Activated T-cell treated with anti-CD3 and anti-CD28 coated beads, Interleukin-2, amount 50 U/mL, for 24 hours (primary cell): ENCODE data around the gene CFAP107.
"Not testable (repeated sequence)": the region's sequence is repeated elsewhere in the genome, so short reads cannot be mapped to it uniquely, and the experiment has no call there.

Experiments used
- DNase-seq: peaks from one replicate; pipeline ENCODE4 v3.0.0-alpha.2; 2020
- H3K27ac Mint-ChIP-seq: 2 replicates; pipeline ENCODE4 v1.8.0; 2020; ENCODE audit warnings: mild to moderate bottlenecking, mixed read lengths
- H3K27me3 Mint-ChIP-seq: 2 replicates; pipeline ENCODE4 v1.8.0; 2020; ENCODE audit warnings: mixed read lengths
- H3K36me3 Mint-ChIP-seq: 2 replicates; pipeline ENCODE4 v1.8.0; 2020; ENCODE audit warnings: low read depth, mixed read lengths
- H3K4me1 Mint-ChIP-seq: 2 replicates; pipeline ENCODE4 v1.8.0; 2020; ENCODE audit warnings: low read depth, mixed read lengths
- H3K4me3 Mint-ChIP-seq: 2 replicates; pipeline ENCODE4 v1.8.0; 2020; ENCODE audit warnings: mild to moderate bottlenecking, moderate library complexity, mixed read lengths
- H3K9me3 Mint-ChIP-seq: 2 replicates; pipeline ENCODE4 v1.8.0; 2020; ENCODE audit warnings: mixed read lengths

The CFAP107 gene

DNA sequence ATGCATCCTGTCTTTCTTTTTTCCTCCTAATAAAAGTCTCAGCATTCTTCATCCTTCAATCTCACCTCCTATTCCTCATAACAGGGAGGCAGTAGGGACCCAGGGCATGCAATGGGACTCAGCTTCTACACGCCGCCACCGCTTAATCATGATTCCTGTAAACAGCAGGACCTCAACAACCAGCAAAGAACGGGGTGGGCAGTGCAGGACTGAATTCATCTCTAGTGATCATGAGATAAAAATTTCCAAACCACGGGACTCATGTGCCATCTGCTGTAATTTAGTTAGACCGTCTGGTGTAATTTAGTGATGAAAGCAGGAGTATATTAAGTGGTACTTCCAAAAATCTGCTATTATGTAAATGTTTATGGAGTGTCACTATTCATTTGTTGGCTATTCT, 32.9 kb downstream of the CFAP107 start:
- Mint-ChIP-seq H3K9me3 (peaks cover 5% of the 10 kb centered on the region), H3K4me3 (no peak overlapping the region), H3K4me1 (no peaks in the 10 kb centered on the region), H3K36me3 (no peaks in the 10 kb centered on the region), H3K27me3 (peaks cover 20% of the 10 kb centered on the region), H3K27ac (no peak overlapping the region)
- DNase-seq = no peak

DNA sequence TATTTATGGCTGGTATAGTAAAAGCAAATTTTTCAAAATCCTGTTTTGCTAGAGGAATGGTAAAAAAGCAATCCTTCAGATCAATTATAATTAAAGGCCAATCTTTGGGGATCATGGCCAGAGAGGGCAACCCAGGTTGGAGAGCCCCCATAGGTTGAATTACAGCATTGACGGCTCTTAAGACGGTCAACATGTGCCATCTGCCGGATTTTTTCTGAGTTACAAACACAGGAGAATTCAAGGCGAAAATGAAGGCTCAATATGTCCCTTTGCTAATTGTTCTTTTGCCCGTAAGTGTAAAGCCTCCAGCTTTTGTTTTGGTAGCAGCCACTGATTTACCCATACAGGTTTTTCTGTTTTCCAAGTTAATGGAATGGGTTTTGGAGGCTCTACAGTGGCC, 35.5 kb downstream of the CFAP107 start:
- peaks cover 15% of the 10 kb centered on the region for H3K27me3 Mint-ChIP-seq
- peaks cover 17% of the 10 kb centered on the region for H3K9me3 Mint-ChIP-seq
- not testable (repeated sequence) for H3K4me3 Mint-ChIP-seq, H3K4me1 Mint-ChIP-seq, DNase-seq, H3K36me3 Mint-ChIP-seq, H3K27ac Mint-ChIP-seq

DNA sequence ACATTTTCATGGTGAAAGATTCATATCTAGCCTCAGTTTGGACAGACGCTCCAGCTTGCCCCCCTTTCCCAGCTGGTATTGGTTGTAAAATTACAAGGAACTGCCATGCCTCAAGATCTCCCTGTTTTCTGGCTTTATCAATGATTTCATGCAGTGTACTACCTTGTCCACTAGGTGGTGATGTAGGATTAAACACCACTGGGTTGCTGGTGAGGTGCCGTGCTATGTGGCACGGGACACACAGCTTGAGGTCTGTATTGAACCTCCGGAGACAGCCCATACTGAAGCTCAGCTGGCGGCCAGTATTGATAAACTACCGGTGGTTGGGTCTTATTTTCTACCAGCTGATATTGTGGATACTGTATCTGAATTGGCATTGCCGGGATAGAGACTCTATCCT, 37.8 kb downstream of the CFAP107 start:
- H3K36me3 Mint-ChIP-seq, DNase-seq, H3K4me3 Mint-ChIP-seq, H3K27me3 Mint-ChIP-seq, H3K4me1 Mint-ChIP-seq, H3K27ac Mint-ChIP-seq: not testable (repeated sequence)
- peaks cover 17% of the 10 kb centered on the region for H3K9me3 Mint-ChIP-seq

DNA sequence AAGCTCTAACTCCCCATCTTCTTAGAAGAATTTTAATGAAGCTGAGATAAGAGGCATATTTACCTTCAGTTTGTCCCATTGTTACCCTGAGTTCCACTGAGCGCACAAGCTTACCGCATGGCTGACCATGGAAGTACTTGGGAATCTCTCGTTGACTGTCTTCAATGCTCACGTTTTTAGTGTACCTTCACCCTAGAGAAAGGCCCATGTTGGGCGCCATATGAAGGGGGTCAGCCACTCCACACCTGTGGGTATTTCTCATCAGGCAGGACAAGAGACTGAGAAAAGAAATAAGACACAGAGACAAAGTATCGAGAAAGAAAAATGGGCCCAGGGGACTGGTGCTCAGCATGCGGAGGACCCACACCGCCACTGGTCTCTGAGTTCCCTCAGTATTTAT, 38.7 kb downstream of the CFAP107 start:
- not testable (repeated sequence) for H3K36me3 Mint-ChIP-seq, DNase-seq, H3K27me3 Mint-ChIP-seq, H3K4me1 Mint-ChIP-seq, H3K4me3 Mint-ChIP-seq, H3K27ac Mint-ChIP-seq
- peaks cover 17% of the 10 kb centered on the region for H3K9me3 Mint-ChIP-seq

DNA sequence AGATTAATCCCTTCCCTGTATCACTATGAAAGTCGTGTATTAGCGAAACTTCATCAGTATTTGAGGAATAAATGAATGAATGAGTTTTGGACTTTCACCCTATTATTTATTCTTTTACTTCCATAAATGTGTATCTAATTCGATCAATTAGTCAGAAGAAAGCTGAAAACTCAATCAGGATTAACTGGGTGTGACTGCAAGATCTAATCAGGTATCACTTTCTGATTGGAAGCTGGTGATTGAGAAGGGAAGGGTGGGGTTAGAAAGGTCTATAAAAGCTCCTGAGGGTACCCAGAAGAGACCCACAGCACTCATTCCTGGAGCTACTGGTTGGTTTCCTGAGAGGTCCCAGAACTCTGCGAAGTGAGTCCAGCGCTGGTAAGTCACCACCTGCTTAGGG, 45.1 kb downstream of the CFAP107 start, which contains the start of gene PRAMEF1:
Gene PRAMEF1, plus strand, starts transcription at position 301 of the 400 bp plus-strand sequence. CDS start 1,831 bp downstream, outside the sequence.
- H3K27me3 Mint-ChIP-seq, H3K9me3 Mint-ChIP-seq, H3K4me1 Mint-ChIP-seq, H3K36me3 Mint-ChIP-seq, DNase-seq, H3K27ac Mint-ChIP-seq, H3K4me3 Mint-ChIP-seq: not testable (repeated sequence)

DNA sequence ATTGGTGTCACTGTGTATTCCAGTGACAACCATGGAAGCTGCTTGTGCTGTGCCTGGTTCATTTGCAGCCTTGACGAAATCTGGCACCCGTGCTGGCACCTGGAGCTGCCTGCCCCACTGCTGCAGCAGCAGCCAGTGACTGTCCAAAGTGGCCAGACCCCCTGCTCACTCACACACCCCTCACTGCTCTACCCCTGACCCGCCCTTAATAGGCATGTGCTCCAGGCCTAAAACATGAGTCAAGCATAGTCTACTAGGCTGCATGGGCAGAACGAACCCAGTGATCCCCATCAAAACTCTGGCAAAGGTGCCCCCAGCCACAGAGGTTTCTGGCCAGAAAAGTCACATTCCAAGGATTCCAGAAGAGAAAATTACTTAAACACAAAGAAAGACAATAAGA, 52.9 kb downstream of the CFAP107 start:
- no peaks in the 10 kb centered on the region for H3K4me1 Mint-ChIP-seq
- no peak for DNase-seq
- no peak overlapping the region for H3K4me3 Mint-ChIP-seq
- no peaks in the 10 kb centered on the region for H3K9me3 Mint-ChIP-seq
- no peaks in the 10 kb centered on the region for H3K36me3 Mint-ChIP-seq
- H3K27ac Mint-ChIP-seq = no peak overlapping the region
- H3K27me3 Mint-ChIP-seq = peaks cover 14% of the 10 kb centered on the region

DNA sequence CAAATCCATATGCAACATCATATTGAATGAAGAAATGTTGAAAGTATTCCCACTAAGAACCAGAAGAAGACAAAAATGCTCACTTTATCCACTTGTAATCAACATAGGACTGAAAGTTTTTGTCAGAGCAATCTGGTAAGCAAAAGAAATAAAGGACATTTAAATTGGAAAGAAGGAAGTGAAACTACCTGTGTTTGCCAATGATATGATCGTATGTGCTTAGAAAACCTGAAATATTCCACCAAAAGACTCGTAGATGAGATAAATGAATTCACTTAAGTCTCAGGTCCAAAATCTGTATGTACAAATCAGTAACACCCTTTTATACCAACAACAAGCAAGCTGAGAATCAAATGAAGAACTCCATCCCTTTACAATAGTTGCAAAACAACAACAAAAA, 53.7 kb downstream of the CFAP107 start:
- Mint-ChIP-seq H3K27ac (no peak overlapping the region), H3K4me1 (no peaks in the 10 kb centered on the region), H3K9me3 (peaks cover under 1% of the 10 kb centered on the region), H3K27me3 (peaks cover 19% of the 10 kb centered on the region), H3K4me3 (no peak overlapping the region), H3K36me3 (no peaks in the 10 kb centered on the region)
- DNase-seq = no peak

DNA sequence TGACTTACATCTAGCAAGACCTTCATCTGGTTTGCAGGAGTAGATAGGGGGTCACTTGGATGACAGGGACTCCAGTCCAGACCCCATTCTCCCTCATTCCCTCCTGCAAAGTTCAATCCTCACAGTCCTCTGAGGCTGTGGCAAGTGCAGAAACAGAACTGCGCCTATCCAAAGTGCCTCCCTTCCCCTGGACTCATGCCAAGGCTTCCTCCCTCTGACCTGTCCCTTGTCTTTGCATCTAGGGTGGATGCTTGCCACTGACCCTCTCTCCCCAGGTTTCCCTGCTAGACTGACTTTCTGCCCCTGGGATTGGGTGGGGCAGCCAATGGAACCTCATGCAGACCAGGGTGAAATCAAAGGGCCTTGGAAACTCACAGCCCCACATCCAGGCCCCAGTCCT, 63.9 kb downstream of the CFAP107 start:
- no peak overlapping the region for H3K4me3 Mint-ChIP-seq
- H3K36me3 Mint-ChIP-seq = no peaks in the 10 kb centered on the region
- H3K27me3 Mint-ChIP-seq = peaks cover 34% of the 10 kb centered on the region
- no peaks in the 10 kb centered on the region for H3K4me1 Mint-ChIP-seq
- H3K9me3 Mint-ChIP-seq = peaks cover 4% of the 10 kb centered on the region
- H3K27ac Mint-ChIP-seq = no peak overlapping the region
- no peak for DNase-seq

DNA sequence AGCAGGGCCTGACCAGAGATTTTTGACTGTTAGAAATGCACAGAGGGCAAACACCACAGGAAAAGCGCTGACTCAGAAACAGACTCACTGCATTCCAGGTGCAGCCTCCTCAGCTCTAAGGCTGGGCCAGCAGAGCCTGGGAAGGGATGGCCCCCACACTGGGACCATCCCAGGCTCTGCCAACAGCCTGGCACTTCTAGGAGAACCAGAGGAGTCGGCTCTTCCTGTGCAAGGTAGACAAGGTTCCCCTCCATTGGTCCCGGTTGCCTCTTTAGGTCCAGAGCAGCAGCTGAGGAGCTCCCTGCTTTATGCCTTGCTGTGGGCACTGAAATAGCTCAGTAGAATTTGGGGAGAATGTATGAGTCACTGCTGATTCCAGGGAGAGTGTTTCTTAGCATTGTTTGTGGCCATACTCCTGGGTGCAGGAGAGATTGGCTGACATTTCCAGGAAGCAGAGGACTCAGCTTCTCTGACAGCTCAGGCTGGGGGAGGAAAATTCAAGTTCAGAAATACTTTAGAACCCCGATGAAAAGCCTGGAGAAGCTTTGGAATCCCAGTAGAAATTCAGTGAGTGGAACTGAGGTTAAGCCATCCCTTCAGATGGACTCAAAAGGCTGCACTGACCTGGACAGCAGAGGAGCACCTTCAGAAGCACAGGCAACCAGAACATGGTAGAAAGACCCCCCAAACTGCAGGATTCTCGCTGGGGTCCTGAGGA, 64.8 kb downstream of the CFAP107 start:
- no peak overlapping the region for H3K27ac Mint-ChIP-seq
- no peak overlapping the region for H3K4me3 Mint-ChIP-seq
- H3K36me3 Mint-ChIP-seq = no peaks in the 10 kb centered on the region
- no peaks in the 10 kb centered on the region for H3K9me3 Mint-ChIP-seq
- H3K27me3 Mint-ChIP-seq = peaks cover 28% of the 10 kb centered on the region
- DNase-seq = no peak
- H3K4me1 Mint-ChIP-seq = no peaks in the 10 kb centered on the region

DNA sequence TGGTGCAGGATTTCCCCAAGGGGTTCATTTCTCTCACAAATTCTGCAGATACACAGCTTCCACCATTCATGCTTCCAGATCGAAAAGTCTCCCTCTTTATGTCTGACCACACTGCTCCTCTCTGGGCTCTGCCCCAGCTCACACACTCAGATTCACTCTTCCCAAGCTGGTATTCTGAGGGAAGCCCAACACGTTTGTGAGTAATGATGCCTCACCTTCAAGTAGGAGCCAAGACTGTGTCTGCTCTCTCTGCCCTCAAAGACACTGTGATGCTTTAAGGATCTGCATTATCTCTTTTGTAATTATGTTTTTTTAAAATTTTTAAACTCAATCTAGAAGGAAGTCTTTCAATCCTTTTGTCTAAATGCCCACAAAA, 65.4 kb downstream of the CFAP107 start:
- Mint-ChIP-seq H3K27me3 (peaks cover 27% of the 10 kb centered on the region), H3K4me3 (no peak overlapping the region), H3K27ac (no peak overlapping the region), H3K36me3 (no peaks in the 10 kb centered on the region), H3K9me3 (no peaks in the 10 kb centered on the region), H3K4me1 (no peaks in the 10 kb centered on the region)
- no peak for DNase-seq
